Gastroesophageal sphincter (tissue), 4 donors: Measurements from ENCODE around the gene ANKRD13A. TPM values are rescaled to one million over a fixed set of nuclear protein-coding genes. Genes with fewer than 3 reads are reported as not detected.
"Not testable (repeated sequence)": the region's sequence is repeated elsewhere in the genome, so short reads cannot be mapped to it uniquely, and the experiment has no call there.

Experiments
- ATAC-seq: fragments of 150-250 bp; one replicate; pipeline ENCODE4 v1.9.1; 2016; ENCODE audit warnings: mild to moderate bottlenecking, moderate library complexity
- H3K27ac ChIP-seq, 4 donors: fragments of 200-600 bp; sonication (generic) in 3 of 4; 1 replicate in 3 of 4; 2 replicates in 1 of 4; pipeline ENCODE4 v1.5.1; 2016 to 2019
- H3K27me3 ChIP-seq: fragments of 200-600 bp; sonication (generic); one replicate; pipeline ENCODE4 v1.5.1; 2019
- H3K36me3 ChIP-seq, 2 donors: fragments of 200-600 bp; sonication (generic); one replicate each; pipeline ENCODE4 v1.5.1; 2019; ENCODE audit warnings: control low read depth in 1 of 2
- H3K4me1 ChIP-seq, 3 donors: fragments of 200-600 bp; sonication (generic); 1 replicate in 2 of 3; 2 replicates in 1 of 3; pipeline ENCODE4 v1.5.1; 2016 to 2019; ENCODE audit warnings: control low read depth in 2 of 3
- H3K4me3 ChIP-seq, 2 donors: fragments of 200-600 bp; sonication (generic); one replicate each; pipeline ENCODE4 v1.5.1; 2019; ENCODE audit warnings: mild to moderate bottlenecking in 1 of 2, moderate library complexity in 1 of 2
- H3K9me3 ChIP-seq, 3 donors: fragments of 200-600 bp; sonication (generic); one replicate each; pipeline ENCODE4 v1.5.1; 2017 to 2019; ENCODE audit warnings: control low read depth in 2 of 3
- EP300 ChIP-seq: sonication (generic); formaldehyde crosslinking; IDR thresholded peaks from one replicate; pipeline ENCODE4 v1.6.1; 2017; ENCODE audit warnings: antibody characterized with exemption, mild to moderate bottlenecking
- POLR2A ChIP-seq, 2 donors: fragments of 450-650 bp; IDR thresholded peaks; one replicate each; pipeline ENCODE4 v1.6.1; 2017; ENCODE audit warnings: antibody characterized with exemption in 2 of 2, mild to moderate bottlenecking in 2 of 2, moderate library complexity in 1 of 2
- POLR2AphosphoS5 ChIP-seq: sonication (generic); formaldehyde crosslinking; IDR thresholded peaks from one replicate; pipeline ENCODE4 v1.6.1; 2017; ENCODE audit warnings: antibody characterized with exemption
- WGBS, 2 donors: methylation state at CpG; one replicate each; pipeline ENCODE4 v1.1.5; 2018; ENCODE audit warnings: low coverage in 1 of 2; 5-methylcytosine and 5-hydroxymethylcytosine counted together
- small RNA-seq, 4 donors: library from RNA; depleted of rRNA; stranded (forward); fragments of <200 nt; gene quantifications; one replicate each; pipeline ENCODE3, GENCODE V24; 2016
- total RNA-seq, 4 donors: library from RNA; depleted of rRNA; stranded (reverse); fragments of >200 nt; gene quantifications; one replicate each; pipeline ENCODE4 v1.1.0, GENCODE V29; 2016
- TF ChIP-seq, protein P1 (sequence below), 4 experiments: fragments of 200-600 bp in 2 of 4; fragments of 450-650 bp in 2 of 4; sonication (generic) in 1 of 4; IDR thresholded peaks; one replicate each; pipeline ENCODE4 v1.5.1; 2017 to 2019; ENCODE audit warnings: antibody characterized with exemption in 4 of 4, mild to moderate bottlenecking in 2 of 4, moderate library complexity in 2 of 4

The ANKRD13A gene
- total RNA-seq, 4 donors from 2014 or later: 141 to 182 (median 153) TPM

GRCh38 chr12:110084314-110085015 lies 85.2 kb downstream of the ANKRD13A start:
- ATAC-seq: no peak
- H3K9me3 ChIP-seq: no peaks in the 10 kb centered on the region
- TF ChIP-seq EP300 (no peak), POLR2AphosphoS5 (no peak), POLR2A (IDR thresholded peaks at IDR 0.05) (no peak)
- TF ChIP-seq, protein P1, sequence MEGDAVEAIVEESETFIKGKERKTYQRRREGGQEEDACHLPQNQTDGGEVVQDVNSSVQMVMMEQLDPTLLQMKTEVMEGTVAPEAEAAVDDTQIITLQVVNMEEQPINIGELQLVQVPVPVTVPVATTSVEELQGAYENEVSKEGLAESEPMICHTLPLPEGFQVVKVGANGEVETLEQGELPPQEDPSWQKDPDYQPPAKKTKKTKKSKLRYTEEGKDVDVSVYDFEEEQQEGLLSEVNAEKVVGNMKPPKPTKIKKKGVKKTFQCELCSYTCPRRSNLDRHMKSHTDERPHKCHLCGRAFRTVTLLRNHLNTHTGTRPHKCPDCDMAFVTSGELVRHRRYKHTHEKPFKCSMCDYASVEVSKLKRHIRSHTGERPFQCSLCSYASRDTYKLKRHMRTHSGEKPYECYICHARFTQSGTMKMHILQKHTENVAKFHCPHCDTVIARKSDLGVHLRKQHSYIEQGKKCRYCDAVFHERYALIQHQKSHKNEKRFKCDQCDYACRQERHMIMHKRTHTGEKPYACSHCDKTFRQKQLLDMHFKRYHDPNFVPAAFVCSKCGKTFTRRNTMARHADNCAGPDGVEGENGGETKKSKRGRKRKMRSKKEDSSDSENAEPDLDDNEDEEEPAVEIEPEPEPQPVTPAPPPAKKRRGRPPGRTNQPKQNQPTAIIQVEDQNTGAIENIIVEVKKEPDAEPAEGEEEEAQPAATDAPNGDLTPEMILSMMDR (IDR thresholded peaks at IDR 0.05): no peak
- H3K27me3 ChIP-seq: no peaks in the 10 kb centered on the region
- no peaks in the 10 kb centered on the region for H3K36me3 ChIP-seq
- H3K27ac ChIP-seq: no peak overlapping the region
- H3K4me1 ChIP-seq: peaks cover 0 to 11% (median 0%) of the 10 kb centered on the region in 3 donors
- WGBS, 2 donors: 20 to 51% methylated on average over 1 to 4 of the region's 4 CpGs
- H3K4me3 ChIP-seq: no peak overlapping the region

- H3K9me3 ChIP-seq, ATAC-seq, H3K4me3 ChIP-seq, H3K27me3 ChIP-seq, H3K27ac ChIP-seq, H3K4me1 ChIP-seq, H3K36me3 ChIP-seq: not testable (repeated sequence)
- 77 to 91% methylated on average over 5 to 6 of the region's 6 CpGs for WGBS, 2 donors
Observed at GRCh38 chr12:110088216-110088615, 89.0 kb downstream of the ANKRD13A start.

GRCh38 chr12:110088936-110089335 lies 89.7 kb downstream of the ANKRD13A start:
- Histone ChIP-seq H3K27ac (no peak overlapping the region), H3K4me3 (no peak overlapping the region), H3K27me3 (peaks cover 5% of the 10 kb centered on the region), H3K4me1 (no peaks in the 10 kb centered on the region), H3K9me3 (no peaks in the 10 kb centered on the region), H3K36me3 (no peaks in the 10 kb centered on the region)
- no peak for ATAC-seq
- WGBS, 2 donors: 86 to 98% methylated on average over 5 of the region's 5 CpGs
- TF ChIP-seq, protein P1 (IDR thresholded peaks at IDR 0.05): no peak
- TF ChIP-seq POLR2AphosphoS5: no peak
- TF ChIP-seq POLR2A (IDR thresholded peaks at IDR 0.05): no peak
- TF ChIP-seq EP300: no peak

Small RNA genes within 50 kb of the gene (small RNA-seq; reads per million reads assigned to genes)
- 0 reads per million in 4 donors for gene AC007546.2

Other genes with a start within 250 kb of the ANKRD13A start
- gene TRPV4, start 166.0 kb upstream of the ANKRD13A start, total RNA-seq: under 1 TPM in 3 of 4 donors, not detected in 1; 0.13 to 0.82 (median 0.19) TPM
- gene GLTP, start 118.9 kb upstream of the ANKRD13A start, total RNA-seq: 10 to 100 TPM; 35.2 to 70.3 (median 51.8) TPM
- 10 to 100 TPM; 12.4 to 29.4 (median 17.6) TPM for gene TCHP, start 99.2 kb upstream of the ANKRD13A start, total RNA-seq
- 10 to 100 TPM; 36.8 to 52.8 (median 42.3) TPM for gene GIT2, start 3.1 kb upstream of the ANKRD13A start, total RNA-seq
- gene C12orf76, start 49.1 kb downstream of the ANKRD13A start, total RNA-seq: 10 to 100 TPM in 3 of 4 donors, 1 to 10 TPM in 1; 9.4 to 21.5 (median 11.4) TPM
- 10 to 100 TPM; 16.0 to 40.0 (median 20.7) TPM for gene IFT81, start 124.9 kb downstream of the ANKRD13A start, total RNA-seq